ENCODE data around the gene OTULIN.

Gene OTULIN

DNA sequence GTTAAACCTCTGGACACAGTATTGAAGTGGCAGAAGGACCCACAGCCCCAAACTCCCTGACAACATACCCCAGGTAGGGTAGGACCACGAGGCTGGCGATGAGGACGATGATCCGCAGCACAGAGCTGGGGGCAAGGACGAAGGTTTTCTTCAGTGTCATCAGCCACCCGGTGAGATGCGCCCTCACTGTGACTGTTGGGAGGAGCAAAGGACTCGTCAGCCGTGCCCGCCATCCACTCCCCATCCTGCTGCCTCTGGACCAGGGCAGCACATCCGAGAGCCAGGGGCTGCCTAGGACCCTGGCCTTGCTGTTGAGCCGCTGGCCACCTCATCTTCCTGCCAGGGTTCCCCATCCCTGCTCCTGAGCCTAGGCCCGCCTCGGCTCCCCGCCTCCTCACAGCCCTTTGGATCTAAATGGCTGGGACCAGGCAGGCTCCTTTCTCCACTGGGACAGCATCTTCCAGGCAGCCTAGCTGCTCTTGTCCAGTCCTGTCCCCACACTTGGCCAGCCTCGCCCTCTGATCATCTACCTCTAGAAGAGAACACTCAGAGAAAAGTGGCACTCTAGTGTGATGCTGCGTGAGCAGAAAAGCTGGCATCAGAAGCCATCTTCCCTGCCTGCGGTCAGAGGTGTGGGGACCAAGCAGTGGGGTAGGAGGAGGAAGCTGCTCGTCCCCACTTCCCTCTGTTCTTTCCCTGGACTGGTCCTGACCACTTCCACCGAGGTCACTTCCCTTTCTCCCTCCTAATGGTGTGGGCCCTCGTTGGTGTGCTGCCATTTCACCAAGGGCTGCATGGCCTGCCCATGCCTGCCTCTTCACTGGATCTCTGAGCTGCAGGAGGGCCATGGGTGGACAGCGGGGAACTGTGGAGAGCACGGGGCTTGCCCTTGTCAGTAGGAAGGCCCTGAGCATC is 49.2 kb downstream of the OTULIN start:
- peak overlapping the region; percentile 39 for H3K27ac Mint-ChIP-seq
- peaks cover 4% of the 10 kb centered on the region for H3K4me1 Mint-ChIP-seq
- no peaks in the 10 kb centered on the region for H3K27me3 Mint-ChIP-seq (ENCODE audit: low read depth, poor library complexity)
- TF ChIP-seq, protein P1, sequence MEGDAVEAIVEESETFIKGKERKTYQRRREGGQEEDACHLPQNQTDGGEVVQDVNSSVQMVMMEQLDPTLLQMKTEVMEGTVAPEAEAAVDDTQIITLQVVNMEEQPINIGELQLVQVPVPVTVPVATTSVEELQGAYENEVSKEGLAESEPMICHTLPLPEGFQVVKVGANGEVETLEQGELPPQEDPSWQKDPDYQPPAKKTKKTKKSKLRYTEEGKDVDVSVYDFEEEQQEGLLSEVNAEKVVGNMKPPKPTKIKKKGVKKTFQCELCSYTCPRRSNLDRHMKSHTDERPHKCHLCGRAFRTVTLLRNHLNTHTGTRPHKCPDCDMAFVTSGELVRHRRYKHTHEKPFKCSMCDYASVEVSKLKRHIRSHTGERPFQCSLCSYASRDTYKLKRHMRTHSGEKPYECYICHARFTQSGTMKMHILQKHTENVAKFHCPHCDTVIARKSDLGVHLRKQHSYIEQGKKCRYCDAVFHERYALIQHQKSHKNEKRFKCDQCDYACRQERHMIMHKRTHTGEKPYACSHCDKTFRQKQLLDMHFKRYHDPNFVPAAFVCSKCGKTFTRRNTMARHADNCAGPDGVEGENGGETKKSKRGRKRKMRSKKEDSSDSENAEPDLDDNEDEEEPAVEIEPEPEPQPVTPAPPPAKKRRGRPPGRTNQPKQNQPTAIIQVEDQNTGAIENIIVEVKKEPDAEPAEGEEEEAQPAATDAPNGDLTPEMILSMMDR (IDR thresholded peaks at IDR 0.05): no peak
- H3K9me3 Mint-ChIP-seq: peaks cover 23% of the 10 kb centered on the region
- peaks cover 97% of the 10 kb centered on the region for H3K36me3 Mint-ChIP-seq (ENCODE audit: low read depth)
- no peak overlapping the region for H3K4me3 Mint-ChIP-seq
- DNase-seq: no peak

DNA sequence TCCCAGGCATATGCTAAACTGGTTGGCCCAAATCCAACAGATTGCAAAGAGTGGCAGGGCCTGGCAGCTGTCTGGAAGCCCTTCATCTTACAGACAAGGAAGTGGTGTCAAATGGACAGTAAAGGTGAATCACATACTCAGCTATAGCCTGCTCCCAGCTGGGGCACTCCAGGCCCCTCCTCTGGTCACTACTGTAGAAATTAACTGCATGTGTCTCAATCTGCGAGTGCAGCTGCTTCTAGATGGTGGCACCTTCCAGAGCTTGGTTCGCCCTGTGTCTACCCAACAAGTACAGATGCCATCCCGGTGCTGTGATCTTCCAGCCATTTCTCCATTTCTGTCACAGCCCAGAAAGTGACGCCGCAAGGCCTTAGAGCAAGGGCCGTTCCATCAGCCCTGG is 50.2 kb downstream of the OTULIN start:
- Mint-ChIP-seq H3K27ac (no peak overlapping the region), H3K9me3 (peaks cover 33% of the 10 kb centered on the region), H3K4me1 (peaks cover 4% of the 10 kb centered on the region), H3K4me3 (no peak overlapping the region), H3K27me3 (ENCODE audit: low read depth, poor library complexity) (peaks cover 4% of the 10 kb centered on the region), H3K36me3 (ENCODE audit: low read depth) (peaks cover 99% of the 10 kb centered on the region)
- TF ChIP-seq, protein P1 (IDR thresholded peaks at IDR 0.05): no peak
- no peak for DNase-seq

DNA sequence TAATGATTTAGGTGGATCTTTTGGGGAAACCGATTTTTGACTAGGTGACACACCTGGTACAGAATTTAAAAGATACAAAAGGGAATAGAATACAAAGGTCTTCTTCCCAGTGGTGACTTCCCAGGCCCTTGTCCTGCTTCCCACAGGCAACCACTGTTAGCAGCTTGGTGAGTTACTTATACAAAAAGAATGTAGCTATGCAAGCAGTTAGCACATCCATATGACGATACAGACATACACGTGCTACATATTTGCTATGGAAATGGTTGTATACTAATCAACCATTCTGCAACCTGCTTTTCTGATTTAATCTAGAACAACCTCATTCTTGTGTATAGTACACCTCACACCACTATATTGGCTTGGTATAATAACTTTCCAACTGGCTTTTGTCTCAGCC is 51.0 kb downstream of the OTULIN start:
- DNase-seq: no peak
- Mint-ChIP-seq H3K4me1 (peaks cover 1% of the 10 kb centered on the region), H3K27me3 (ENCODE audit: low read depth, poor library complexity) (peaks cover 4% of the 10 kb centered on the region), H3K9me3 (peaks cover 41% of the 10 kb centered on the region), H3K4me3 (no peak overlapping the region), H3K36me3 (ENCODE audit: low read depth) (peaks cover 98% of the 10 kb centered on the region), H3K27ac (no peak overlapping the region)
- TF ChIP-seq, protein P1 (IDR thresholded peaks at IDR 0.05): no peak

- H3K27ac Mint-ChIP-seq: peak overlapping the region; percentile 17
Observed at GRCh38 chr5:14716755-14717752, 52.5 kb downstream of the OTULIN start.

GRCh38 chr5:14718778-14719177 is 54.3 kb downstream of the OTULIN start:
- peaks cover 4% of the 10 kb centered on the region for H3K27me3 Mint-ChIP-seq (ENCODE audit: low read depth, poor library complexity)
- no peaks in the 10 kb centered on the region for H3K4me1 Mint-ChIP-seq
- no peak overlapping the region for H3K4me3 Mint-ChIP-seq
- no peak for DNase-seq
- peaks cover 39% of the 10 kb centered on the region for H3K9me3 Mint-ChIP-seq
- H3K36me3 Mint-ChIP-seq (ENCODE audit: low read depth): peaks cover 65% of the 10 kb centered on the region
- TF ChIP-seq, protein P1 (IDR thresholded peaks at IDR 0.05): no peak
- H3K27ac Mint-ChIP-seq: no peak overlapping the region

More at GRCh38 chr5:14716755-14717752, 52.5 kb downstream of the OTULIN start:
- Mint-ChIP-seq H3K4me3 (no peak overlapping the region), H3K27me3 (ENCODE audit: low read depth, poor library complexity) (peaks cover 4% of the 10 kb centered on the region), H3K9me3 (peaks cover 39% of the 10 kb centered on the region), H3K4me1 (no peaks in the 10 kb centered on the region), H3K36me3 (ENCODE audit: low read depth) (peaks cover 82% of the 10 kb centered on the region)
- TF ChIP-seq, protein P1 (IDR thresholded peaks at IDR 0.05): no peak
- DNase-seq: no peak

All from nephron progenitor cell (in vitro differentiated cells).